GM12872 (cell line): ENCODE data around the gene DGKZ.

Experiments used
- TF ChIP-seq, protein P1 (sequence below): IDR thresholded peaks from 3 replicates; pipeline ENCODE4 v1.5.1; 2011; ENCODE audit warnings: low read depth, mild to moderate bottlenecking, low read length, moderate library complexity; ENCODE audit not compliant: insufficient read depth

Gene DGKZ

DNA sequence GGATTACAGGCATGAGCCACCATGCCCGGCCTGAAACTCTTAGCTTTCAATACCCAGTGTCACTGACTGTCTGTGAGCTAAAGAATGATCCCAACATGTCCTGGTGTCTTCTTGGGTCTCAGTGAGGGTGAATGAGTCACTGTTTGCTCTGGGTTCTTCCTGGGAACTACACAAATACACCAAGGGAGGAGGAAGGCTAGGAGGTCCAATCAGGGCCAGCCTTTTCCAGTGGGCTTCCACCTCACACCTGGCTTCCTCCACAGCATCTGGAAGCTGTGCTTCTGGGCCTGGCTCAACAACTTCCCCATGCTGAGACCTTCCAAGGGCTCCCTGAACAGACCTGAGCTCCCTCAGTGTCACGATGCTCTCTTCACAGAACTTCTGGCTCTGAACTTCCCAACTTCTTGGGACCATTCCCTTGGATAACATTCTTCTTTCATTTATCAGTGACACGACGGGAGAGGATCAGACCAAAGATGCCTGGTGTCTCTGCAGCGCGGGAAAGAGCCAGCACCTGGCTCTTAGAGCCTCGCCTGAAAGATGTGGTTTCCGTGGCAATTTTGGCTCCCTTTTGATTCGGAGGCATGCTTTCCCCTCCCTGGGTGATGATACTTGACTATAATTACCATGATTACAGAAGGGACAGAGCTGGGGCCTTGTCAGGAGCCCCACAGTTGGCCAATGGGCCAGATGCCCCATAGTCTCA, 66.7 kb downstream of the DGKZ start:
- TF ChIP-seq, protein P1, sequence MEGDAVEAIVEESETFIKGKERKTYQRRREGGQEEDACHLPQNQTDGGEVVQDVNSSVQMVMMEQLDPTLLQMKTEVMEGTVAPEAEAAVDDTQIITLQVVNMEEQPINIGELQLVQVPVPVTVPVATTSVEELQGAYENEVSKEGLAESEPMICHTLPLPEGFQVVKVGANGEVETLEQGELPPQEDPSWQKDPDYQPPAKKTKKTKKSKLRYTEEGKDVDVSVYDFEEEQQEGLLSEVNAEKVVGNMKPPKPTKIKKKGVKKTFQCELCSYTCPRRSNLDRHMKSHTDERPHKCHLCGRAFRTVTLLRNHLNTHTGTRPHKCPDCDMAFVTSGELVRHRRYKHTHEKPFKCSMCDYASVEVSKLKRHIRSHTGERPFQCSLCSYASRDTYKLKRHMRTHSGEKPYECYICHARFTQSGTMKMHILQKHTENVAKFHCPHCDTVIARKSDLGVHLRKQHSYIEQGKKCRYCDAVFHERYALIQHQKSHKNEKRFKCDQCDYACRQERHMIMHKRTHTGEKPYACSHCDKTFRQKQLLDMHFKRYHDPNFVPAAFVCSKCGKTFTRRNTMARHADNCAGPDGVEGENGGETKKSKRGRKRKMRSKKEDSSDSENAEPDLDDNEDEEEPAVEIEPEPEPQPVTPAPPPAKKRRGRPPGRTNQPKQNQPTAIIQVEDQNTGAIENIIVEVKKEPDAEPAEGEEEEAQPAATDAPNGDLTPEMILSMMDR = no peak

DNA sequence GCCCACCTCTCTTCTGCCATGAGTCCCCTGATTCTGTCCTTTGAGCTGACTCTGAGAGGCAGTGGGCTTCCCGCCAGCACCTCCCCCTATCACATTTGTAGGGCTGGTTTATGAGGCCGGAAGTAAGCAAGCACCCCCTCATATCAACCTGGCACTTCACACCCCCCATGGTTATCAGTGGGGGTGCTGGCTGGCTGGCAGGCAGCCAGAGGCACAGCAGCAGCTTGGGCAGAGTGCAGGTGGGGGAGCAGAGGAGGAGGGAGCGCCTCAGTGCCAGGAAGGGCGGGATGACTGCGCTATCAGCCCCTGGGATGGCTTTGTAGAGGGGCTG, 67.2 kb downstream of the DGKZ start:
- TF ChIP-seq, protein P1 = no peak

DNA sequence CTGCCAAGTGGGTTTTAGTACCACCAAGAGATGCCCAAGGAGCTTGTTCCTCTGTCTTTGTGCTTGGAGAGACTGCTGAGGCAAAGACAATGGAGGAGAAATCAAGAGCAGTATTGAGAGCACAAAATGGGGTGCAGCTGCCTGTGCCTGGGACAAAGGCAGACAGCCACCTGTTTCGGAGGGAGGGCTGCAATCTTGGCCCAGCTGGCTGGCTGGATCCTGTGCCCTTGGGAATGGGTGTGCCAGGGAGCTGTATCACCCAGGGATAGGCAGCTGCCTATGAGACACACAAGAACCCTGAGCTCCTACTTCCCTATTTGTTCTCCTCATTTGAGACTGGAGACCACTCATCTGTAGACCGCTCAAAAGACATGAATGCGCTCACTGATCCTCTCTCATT, 67.6 kb downstream of the DGKZ start:
- TF ChIP-seq, protein P1 = no peak

DNA sequence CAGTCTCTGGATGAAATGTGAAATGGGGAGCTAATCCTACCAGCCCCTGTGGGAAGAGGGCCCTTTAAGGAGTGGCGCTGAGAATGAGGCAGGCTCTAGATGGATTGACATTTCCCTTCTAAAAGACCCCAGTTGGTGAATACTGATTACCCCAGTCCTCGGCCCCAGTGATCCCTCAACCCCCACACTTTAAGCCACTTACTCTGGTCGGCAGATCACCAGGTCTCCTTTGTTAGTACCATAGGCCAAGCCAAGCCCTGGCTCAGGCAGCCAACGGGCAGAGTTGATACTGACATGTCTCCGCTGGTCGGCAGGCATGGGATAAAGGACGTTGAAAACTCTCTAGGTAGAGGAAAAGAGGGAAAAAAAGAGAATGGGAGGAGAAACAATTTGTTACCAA, 70.4 kb downstream of the DGKZ start:
- TF ChIP-seq, protein P1 = no peak

DNA sequence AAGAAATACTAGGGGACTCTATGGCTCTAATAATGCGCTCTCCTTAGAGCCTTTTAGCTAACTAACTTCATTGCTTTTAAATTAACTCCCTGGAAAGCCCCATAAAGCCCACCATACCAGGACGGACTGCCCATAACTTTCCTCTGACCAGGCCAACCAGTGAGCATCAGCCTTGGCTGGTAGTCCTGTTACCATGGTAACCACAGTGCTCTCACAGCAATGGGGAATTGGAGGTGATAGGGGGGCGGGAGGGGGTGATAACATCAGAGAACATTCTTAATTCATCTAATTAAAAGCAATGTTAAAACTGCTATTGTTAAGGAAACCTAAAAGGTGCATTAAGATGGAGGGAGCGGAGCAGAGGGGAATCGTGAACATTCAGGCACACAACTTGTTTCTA, 71.5 kb downstream of the DGKZ start:
- TF ChIP-seq, protein P1 = no peak

DNA sequence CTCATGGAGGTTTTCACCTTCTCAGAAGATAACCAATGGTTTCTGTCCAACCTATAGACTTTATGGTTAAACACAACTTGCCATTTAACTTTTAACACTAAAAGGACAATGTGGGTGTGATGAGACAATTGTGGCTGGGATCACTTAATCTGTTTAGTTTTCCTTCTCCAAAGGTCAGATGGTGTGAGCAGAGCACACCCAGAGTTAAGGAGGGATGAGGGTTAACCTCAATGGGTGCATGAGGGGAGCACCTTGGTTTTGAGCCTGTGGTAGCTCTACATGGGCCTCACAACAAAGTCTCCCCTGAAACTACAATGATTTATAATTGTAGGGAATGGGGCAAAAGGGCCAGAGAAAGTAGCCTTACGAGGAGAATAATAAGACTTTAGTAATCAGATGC, 73.2 kb downstream of the DGKZ start:
- TF ChIP-seq, protein P1 = no peak

DNA sequence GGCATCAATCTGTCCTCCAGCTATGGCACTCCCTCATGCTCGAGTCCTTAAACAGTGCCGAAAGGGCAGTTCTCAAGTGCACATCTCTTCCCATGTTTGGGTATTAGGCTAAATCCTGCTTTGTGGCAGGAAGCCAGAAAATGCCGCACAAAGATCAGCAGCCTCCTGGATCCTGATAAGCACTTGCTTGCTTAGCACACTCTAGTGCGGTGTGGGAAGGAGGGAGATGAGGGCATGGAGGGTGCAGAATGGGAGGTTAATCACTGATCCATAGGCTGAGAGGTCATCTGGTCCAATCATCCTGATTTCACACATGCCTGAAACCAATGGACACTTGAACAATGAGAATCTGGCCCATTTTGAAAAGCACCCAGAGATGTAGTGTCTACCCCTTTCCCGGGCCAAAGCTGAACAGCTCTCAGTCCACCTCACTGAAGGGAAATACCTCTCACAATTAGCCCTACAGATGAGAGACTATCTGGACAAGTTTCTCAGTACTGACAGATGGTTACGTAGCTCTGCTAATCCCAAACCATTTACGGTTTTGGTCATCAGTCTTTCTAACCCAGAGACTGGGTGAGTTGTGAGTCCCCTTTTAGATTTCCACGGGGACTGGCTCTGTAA, 74.1 kb downstream of the DGKZ start:
- TF ChIP-seq, protein P1 = no peak

DNA sequence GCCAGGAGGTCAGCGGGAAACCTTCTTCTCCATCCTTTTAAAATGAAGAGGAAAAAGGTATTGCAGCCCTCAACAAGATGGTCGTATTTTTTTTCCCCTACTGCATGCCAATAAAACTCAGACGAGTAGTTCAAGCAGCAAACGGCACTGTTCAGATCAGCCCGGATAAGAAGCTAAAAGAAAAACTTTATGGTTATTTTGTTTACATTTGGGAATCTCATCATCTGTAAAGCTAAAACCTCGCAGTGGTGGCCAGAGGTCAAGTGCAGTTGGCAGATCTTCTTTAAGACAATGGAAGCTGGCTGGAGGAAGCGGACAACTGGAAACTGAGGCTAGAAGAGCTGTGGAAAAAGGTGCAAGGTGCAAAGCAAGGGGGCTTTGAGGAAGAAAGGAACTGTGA, 75.3 kb downstream of the DGKZ start:
- TF ChIP-seq, protein P1 = no peak
